ENCODE data around the gene ARAP2. TPM values are rescaled to one million over a fixed set of nuclear protein-coding genes. Genes with fewer than 3 reads are reported as not detected.

Gene ARAP2
- total and polyA plus RNA-seq, 9 donors, result 0.76 to 77.3 (median 5.9) TPM

GRCh38 chr4:36288731-36289426 is 44.6 kb upstream of the ARAP2 start:
- Histone ChIP-seq H3K27ac (no peak overlapping the region), H3K4me1 (ENCODE audit: insufficient read depth) (no peaks in the 10 kb centered on the region), H3K9me3 (no peaks in the 10 kb centered on the region), H3K36me3 (no peaks in the 10 kb centered on the region), H3K27me3 (no peaks in the 10 kb centered on the region), H3K4me3 (no peak overlapping the region)
- 33 to 51% (median 39%) methylated on average over 2 of the region's 2 CpGs for WGBS, 3 donors
- intact Hi-C loops (cut with DNase I), result no loop called here
- no peak for DNase-seq
- TF ChIP-seq POLR2A (IDR thresholded peaks at IDR 0.05), result no peak
- no peak for TF ChIP-seq EP300 (IDR thresholded peaks at IDR 0.05)
- no peak for TF ChIP-seq CTCF (IDR thresholded peaks at IDR 0.05)

GRCh38 chr4:36286481-36286871 is 42.2 kb upstream of the ARAP2 start:
- Histone ChIP-seq H3K27ac (no peak overlapping the region), H3K27me3 (no peaks in the 10 kb centered on the region), H3K4me3 (no peak overlapping the region), H3K36me3 (no peaks in the 10 kb centered on the region), H3K4me1 (ENCODE audit: insufficient read depth) (no peaks in the 10 kb centered on the region), H3K9me3 (no peaks in the 10 kb centered on the region)
- DNase-seq, result no peak
- 88 to 92% (median 88%) methylated on average over 4 of the region's 4 CpGs for WGBS, 3 donors
- TF ChIP-seq EP300 (IDR thresholded peaks at IDR 0.05) (no peak), CTCF (IDR thresholded peaks at IDR 0.05) (no peak), POLR2A (IDR thresholded peaks at IDR 0.05) (no peak)
- intact Hi-C loops (cut with DNase I), result no loop called here

GRCh38 chr4:36285784-36286480 is 41.6 kb upstream of the ARAP2 start:
- Histone ChIP-seq H3K27me3 (no peaks in the 10 kb centered on the region), H3K27ac (no peak overlapping the region), H3K4me3 (no peak overlapping the region), H3K36me3 (no peaks in the 10 kb centered on the region), H3K9me3 (no peaks in the 10 kb centered on the region), H3K4me1 (ENCODE audit: insufficient read depth) (no peaks in the 10 kb centered on the region)
- intact Hi-C loops (cut with DNase I), result no loop called here
- DNase-seq, result no peak
- TF ChIP-seq CTCF (IDR thresholded peaks at IDR 0.05), result no peak
- TF ChIP-seq POLR2A (IDR thresholded peaks at IDR 0.05), result no peak
- no peak for TF ChIP-seq EP300 (IDR thresholded peaks at IDR 0.05)
- 79 to 85% (median 81%) methylated on average over 6 of the region's 6 CpGs for WGBS, 3 donors

- H3K27ac ChIP-seq, result no peak overlapping the region
- no peak for TF ChIP-seq CTCF (IDR thresholded peaks at IDR 0.05)
- no peak for TF ChIP-seq EP300 (IDR thresholded peaks at IDR 0.05)
- TF ChIP-seq POLR2A (IDR thresholded peaks at IDR 0.05), result no peak
- no peaks in the 10 kb centered on the region for H3K9me3 ChIP-seq
- no peak overlapping the region for H3K4me3 ChIP-seq
- DNase-seq, result no peak
- H3K4me1 ChIP-seq (ENCODE audit: insufficient read depth), result no peaks in the 10 kb centered on the region
- intact Hi-C loops (cut with DNase I), result no loop called here
- 54 to 61% (median 61%) methylated on average over 2 of the region's 2 CpGs for WGBS, 3 donors
- no peaks in the 10 kb centered on the region for H3K27me3 ChIP-seq
- no peaks in the 10 kb centered on the region for H3K36me3 ChIP-seq
Measured at GRCh38 chr4:36283912-36284465, 39.7 kb upstream of the ARAP2 start.
